Peyer's patch (tissue), 4 donors: ENCODE data around the gene PSORS1C2.

Experiments
- POLR2A ChIP-seq, 2 donors: fragments of 450-650 bp; IDR thresholded peaks; one replicate each; pipeline ENCODE4 v1.5.1; 2017; ENCODE audit warnings: antibody characterized with exemption in 2 of 2, mild to moderate bottlenecking in 2 of 2, moderate library complexity in 2 of 2
- TF ChIP-seq, protein P1 (sequence below), 6 experiments: fragments of 450-650 bp in 4 of 6; fragments of 200-600 bp in 2 of 6; sonication (generic) in 1 of 6; IDR thresholded peaks; one replicate each; pipeline ENCODE4 v1.5.1; 2017 to 2019; ENCODE audit warnings: antibody characterized with exemption in 6 of 6, mild to moderate bottlenecking in 3 of 6, moderate library complexity in 1 of 6

DNA sequence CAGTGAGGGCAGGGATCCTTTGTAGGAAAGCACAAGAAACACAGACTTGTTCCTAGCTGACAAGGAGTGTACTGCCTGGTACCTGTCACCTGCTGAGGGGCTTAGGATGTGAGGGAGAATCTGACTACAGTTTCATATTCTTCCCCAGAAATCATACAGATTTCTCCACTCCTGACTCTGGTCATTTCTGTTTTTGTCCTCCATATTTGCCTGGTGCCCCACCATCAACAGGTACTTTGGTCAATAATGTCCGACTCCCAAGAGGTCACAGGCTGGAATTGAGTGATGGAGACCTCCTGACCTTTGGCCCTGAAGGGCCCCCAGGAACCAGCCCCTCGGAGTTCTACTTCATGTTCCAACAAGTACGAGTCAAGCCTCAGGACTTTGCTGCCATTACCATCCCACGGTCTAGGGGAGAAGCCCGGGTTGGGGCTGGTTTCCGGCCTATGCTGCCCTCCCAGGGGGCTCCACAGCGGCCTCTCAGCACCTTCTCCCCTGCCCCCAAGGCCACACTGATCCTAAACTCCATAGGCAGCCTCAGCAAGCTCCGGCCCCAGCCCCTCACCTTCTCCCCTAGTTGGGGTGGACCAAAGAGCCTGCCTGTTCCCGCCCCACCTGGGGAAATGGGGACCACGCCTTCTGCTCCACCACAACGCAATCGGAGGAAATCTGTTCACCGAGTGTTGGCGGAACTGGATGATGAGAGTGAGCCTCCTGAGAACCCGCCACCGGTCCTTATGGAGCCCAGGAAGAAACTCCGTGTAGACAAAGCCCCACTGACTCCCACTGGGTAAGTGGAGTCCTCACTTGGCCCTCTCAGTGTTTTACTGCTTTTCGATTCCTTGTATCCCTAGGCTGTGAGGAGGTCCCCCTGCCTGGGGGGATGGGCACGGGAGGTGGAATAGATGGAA, 22.6 kb upstream of the PSORS1C2 start:
- TF ChIP-seq, protein P1, sequence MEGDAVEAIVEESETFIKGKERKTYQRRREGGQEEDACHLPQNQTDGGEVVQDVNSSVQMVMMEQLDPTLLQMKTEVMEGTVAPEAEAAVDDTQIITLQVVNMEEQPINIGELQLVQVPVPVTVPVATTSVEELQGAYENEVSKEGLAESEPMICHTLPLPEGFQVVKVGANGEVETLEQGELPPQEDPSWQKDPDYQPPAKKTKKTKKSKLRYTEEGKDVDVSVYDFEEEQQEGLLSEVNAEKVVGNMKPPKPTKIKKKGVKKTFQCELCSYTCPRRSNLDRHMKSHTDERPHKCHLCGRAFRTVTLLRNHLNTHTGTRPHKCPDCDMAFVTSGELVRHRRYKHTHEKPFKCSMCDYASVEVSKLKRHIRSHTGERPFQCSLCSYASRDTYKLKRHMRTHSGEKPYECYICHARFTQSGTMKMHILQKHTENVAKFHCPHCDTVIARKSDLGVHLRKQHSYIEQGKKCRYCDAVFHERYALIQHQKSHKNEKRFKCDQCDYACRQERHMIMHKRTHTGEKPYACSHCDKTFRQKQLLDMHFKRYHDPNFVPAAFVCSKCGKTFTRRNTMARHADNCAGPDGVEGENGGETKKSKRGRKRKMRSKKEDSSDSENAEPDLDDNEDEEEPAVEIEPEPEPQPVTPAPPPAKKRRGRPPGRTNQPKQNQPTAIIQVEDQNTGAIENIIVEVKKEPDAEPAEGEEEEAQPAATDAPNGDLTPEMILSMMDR (IDR thresholded peaks at IDR 0.05) = no peak
- no peak for TF ChIP-seq POLR2A (IDR thresholded peaks at IDR 0.05)
